Kidney (tissue), 14 donors: ENCODE results near the gene GTF2I. TPM values are rescaled to one million over a fixed set of nuclear protein-coding genes. Genes with fewer than 3 reads are reported as not detected.

Experiments used
- DNase-seq, 5 donors: peaks; one replicate each; pipeline ENCODE4 v3.0.0-alpha.2; 2013 to 2020
- FAIRE-seq: peaks from 2 replicates; lab custom pipeline; 2012; peaks lifted over from hg19 to GRCh38; lab: Jason Lieb, UNC
- H3K27ac ChIP-seq, 2 donors: one replicate each; pipeline ENCODE4 v1.7.0; 2013; ENCODE audit warnings: low read depth in 2 of 2, low read length in 2 of 2, inconsistent platforms in 1 of 2
- H3K27me3 ChIP-seq: one replicate; pipeline ENCODE4 v1.7.1; 2013; ENCODE audit warnings: low read length, inconsistent platforms; ENCODE audit not compliant: control insufficient read depth, insufficient read depth
- H3K36me3 ChIP-seq, 3 donors: one replicate each; pipeline versions ENCODE4 v1.7.0 to v1.7.1; 2013; ENCODE audit warnings: low read length in 3 of 3, control low read depth in 1 of 3, inconsistent platforms in 1 of 3; ENCODE audit not compliant: insufficient read depth in 3 of 3, control insufficient read depth in 2 of 3
- H3K4me1 ChIP-seq, 3 donors: one replicate each; pipeline versions ENCODE4 v1.7.0 to v1.7.1; 2013; ENCODE audit warnings: low read length in 3 of 3, inconsistent platforms in 1 of 3, low read depth in 1 of 3; ENCODE audit not compliant: control insufficient read depth in 2 of 3, insufficient read depth in 2 of 3
- H3K4me3 ChIP-seq, 3 donors: one replicate each; pipeline versions ENCODE4 v1.7.0 to v1.8.1; 2013; ENCODE audit warnings: low read length in 3 of 3, control low read depth in 1 of 3, inconsistent platforms in 1 of 3
- H3K9ac ChIP-seq, 3 donors: one replicate each; pipeline versions ENCODE4 v1.7.0 to v1.7.1; 2013; ENCODE audit warnings: low read length in 3 of 3, control low read depth in 1 of 3, inconsistent platforms in 1 of 3
- H3K9me3 ChIP-seq, 3 donors: one replicate each; pipeline versions ENCODE4 v1.7.0 to v1.7.1; 2013; ENCODE audit warnings: low read length in 3 of 3, control low read depth in 1 of 3, inconsistent platforms in 1 of 3; ENCODE audit not compliant: control insufficient read depth in 2 of 3, insufficient read depth in 1 of 3
- CTCF ChIP-seq: IDR thresholded peaks from 3 replicates; pipeline ENCODE4 v1.5.1; 2012; ENCODE audit warnings: mild to moderate bottlenecking, moderate library complexity, borderline replicate concordance; ENCODE audit not compliant: insufficient read depth; ENCODE audit errors: extremely low read depth
- intact Hi-C: fragments of 100-400 bp; cut with DNase I; formaldehyde crosslinking; loops from one replicate; pipeline ENCODE4 v1.11.1; 2022
- polyA plus RNA-seq: library from polyadenylated mRNA; stranded (reverse); fragments of 350-450 nt; fragmentation: Illumina TruSeq; extraction: RNeasy Lipid Tissue Mini Kit (QIAGEN cat#74804); gene quantifications from one replicate; pipeline ENCODE4 v1.2.3, GENCODE V29; 2014; ENCODE audit warnings: low read depth, low replicate concordance; ENCODE audit not compliant: insufficient read depth
- total RNA-seq: library from RNA; stranded (reverse); fragmentation: NEBNext Ultra II Directional; extraction: Animal tissue kit (Norgen Biotek cat#: 25700); gene quantifications from one replicate; pipeline ENCODE4 v1.2.1, GENCODE V29; 2021
- donor health status: control.
- donor health status: control.
- donor health status: control.
- donor health status: control.
- donor health status: control.
- donor health status: DM: yes; HTN: yes; CAD: no.
- donor health status: Normal renal cell carcinoma (clear cell type).

GTF2I gene
- total and polyA plus RNA-seq, 2 donors from 2014 or later = 31.8 to 241 TPM

GRCh38 chr7:74713567-74713966 is 56.0 kb downstream of the GTF2I start:
- FAIRE-seq (no peak), DNase-seq (no peak)
- Histone ChIP-seq H3K27ac (no peak overlapping the region), H3K9ac (no peak overlapping the region), H3K27me3 (no peaks in the 10 kb centered on the region), H3K9me3 (peaks cover 0 to 6% (median 2%) of the 10 kb centered on the region in 3 donors), H3K4me3 (no peak overlapping the region), H3K4me1 (no peaks in the 10 kb centered on the region), H3K36me3 (peaks cover 14 to 38% (median 24%) of the 10 kb centered on the region in 3 donors)
- intact Hi-C loops = no loop called here
- no peak for TF ChIP-seq CTCF

GRCh38 chr7:74717889-74718288 is 60.4 kb downstream of the GTF2I start:
- Histone ChIP-seq H3K9me3 (peaks cover 0 to 6% (median 2%) of the 10 kb centered on the region in 3 donors), H3K36me3 (peaks cover 15 to 20% (median 17%) of the 10 kb centered on the region in 3 donors), H3K4me1 (no peaks in the 10 kb centered on the region), H3K9ac (no peak overlapping the region), H3K27me3 (no peaks in the 10 kb centered on the region), H3K27ac (no peak overlapping the region), H3K4me3 (no peak overlapping the region)
- no peak for FAIRE-seq
- no peak for TF ChIP-seq CTCF
- DNase-seq = no peak
- intact Hi-C loops = no loop called here

GRCh38 chr7:74718336-74718735 is 60.8 kb downstream of the GTF2I start:
- DNase-seq (no peak), FAIRE-seq (no peak)
- Histone ChIP-seq H3K36me3 (peaks cover 14 to 17% (median 15%) of the 10 kb centered on the region in 3 donors), H3K27ac (no peak overlapping the region), H3K9ac (no peak overlapping the region), H3K9me3 (peaks cover 0 to 5% (median 2%) of the 10 kb centered on the region in 3 donors), H3K4me1 (no peaks in the 10 kb centered on the region), H3K27me3 (no peaks in the 10 kb centered on the region), H3K4me3 (no peak overlapping the region)
- no peak for TF ChIP-seq CTCF
- intact Hi-C loops = no loop called here

- TF ChIP-seq CTCF = no peak
These were observed 64.6 kb downstream of the GTF2I start for GRCh38 chr7:74722153-74722552.

More at GRCh38 chr7:74722153-74722552, 64.6 kb downstream of the GTF2I start:
- no peak overlapping the region for H3K4me3 ChIP-seq
- H3K9me3 ChIP-seq = no peaks in the 10 kb centered on the region
- H3K4me1 ChIP-seq = peaks cover 0 to 2% (median 0%) of the 10 kb centered on the region in 3 donors
- H3K9ac ChIP-seq = no peak overlapping the region
- FAIRE-seq (no peak), DNase-seq (no peak)
- no peaks in the 10 kb centered on the region for H3K27me3 ChIP-seq
- H3K36me3 ChIP-seq = peaks cover 7 to 16% (median 8%) of the 10 kb centered on the region in 3 donors
- no peak overlapping the region for H3K27ac ChIP-seq
- intact Hi-C loops = loop anchor here (10.0 kb wide), 1 partner anchor 77 kb away; no protein-coding TSS in a partner anchor
